Dermis lymphatic vessel endothelial cell (primary cell): ENCODE results near the gene ZNF454. TPM values are rescaled to one million over a fixed set of nuclear protein-coding genes. Genes with fewer than 3 reads are reported as not detected.

Source experiments
- total RNA-seq: library from RNA; depleted of rRNA; stranded (reverse); fragments of >200 nt; gene quantifications from 2 replicates; pipeline ENCODE4 v1.2.1, GENCODE V29; 2014

The ZNF454 gene
- 0.09 and 0.11 TPM in 2 replicates for total RNA-seq

GRCh38 chr5:178940569-178941360 lies at the start of gene ZNF454:
Gene ZNF454, plus strand, starts transcription at chr5:178941198. Its CDS starts 1,594 bp downstream, at chr5:178942792.

GRCh38 chr5:178895615-178896571 lies 45.1 kb upstream of the ZNF454 start, which contains the start of gene ZFP2:
Gene ZFP2, plus strand, starts transcription at chr5:178895913. Its CDS starts 35,401 bp downstream, at chr5:178931314.

GRCh38 chr5:178994580-178995340 lies 53.8 kb downstream of the ZNF454 start, which contains the start of gene GRM6:
Gene GRM6, minus strand, starts transcription at chr5:178995320. Its CDS starts 376 bp downstream, at chr5:178994944.

Other genes starting within 250 kb of the ZNF454 start
- 6.9 and 7.5 TPM in 2 replicates for gene ZNF354A, start 210.5 kb upstream of the ZNF454 start, total RNA-seq
- 7.3 and 10.8 TPM in 2 replicates for gene ZNF354B, start 81.2 kb upstream of the ZNF454 start, total RNA-seq
- 0.33 and 0.52 TPM in 2 replicates for gene ZFP2, start 45.3 kb upstream of the ZNF454 start, total RNA-seq
- not detected in 2 replicates for gene GRM6, start 54.1 kb downstream of the ZNF454 start, total RNA-seq
- 3.8 and 6.4 TPM in 2 replicates for gene ZNF879, start 82.6 kb downstream of the ZNF454 start, total RNA-seq
- 6.2 and 7.7 TPM in 2 replicates for gene ZNF354C, start 119.2 kb downstream of the ZNF454 start, total RNA-seq